Spleen (tissue), 11 donors: ENCODE data around the gene ARHGAP45. TPM values are rescaled to one million over a fixed set of nuclear protein-coding genes. Genes with fewer than 3 reads are reported as not detected.

Experiments used
- DNase-seq: peaks from one replicate; pipeline ENCODE4 v3.0.0-alpha.2; 2020
- H3K27ac ChIP-seq, 8 donors: fragments of 200-600 bp; sonication (generic) in 7 of 8; 1 replicate in 4 of 8; 2 replicates in 4 of 8; pipeline versions ENCODE4 v1.5.0 to v1.8.0; 2016 to 2021; ENCODE audit warnings: inconsistent platforms in 4 of 8, mild to moderate bottlenecking in 4 of 8, moderate library complexity in 1 of 8
- H3K27me3 ChIP-seq, 7 donors: fragments of 200-600 bp; sonication (generic) in 6 of 7; replicated peaks in 1 of 7; 1 replicate in 4 of 7; 2 replicates in 3 of 7; pipeline versions ENCODE4 v1.5.0 to v1.8.0; 2016 to 2021; ENCODE audit warnings: inconsistent platforms in 3 of 7, mild to moderate bottlenecking in 1 of 7
- H3K36me3 ChIP-seq, 6 donors: fragments of 200-600 bp; sonication (generic) in 5 of 6; 1 replicate in 4 of 6; 2 replicates in 2 of 6; pipeline versions ENCODE4 v1.5.0 to v1.8.0; 2016 to 2021; ENCODE audit warnings: inconsistent platforms in 2 of 6
- H3K4me1 ChIP-seq, 6 donors: fragments of 200-600 bp; sonication (generic) in 5 of 6; 1 replicate in 3 of 6; 2 replicates in 3 of 6; pipeline versions ENCODE4 v1.5.0 to v1.8.0; 2016 to 2021; ENCODE audit warnings: inconsistent platforms in 3 of 6
- H3K4me3 ChIP-seq, 8 donors: fragments of 200-600 bp; sonication (generic) in 7 of 8; 1 replicate in 4 of 8; 2 replicates in 4 of 8; pipeline versions ENCODE4 v1.5.0 to v1.8.0; 2016 to 2021; ENCODE audit warnings: inconsistent platforms in 4 of 8, mild to moderate bottlenecking in 4 of 8, moderate library complexity in 2 of 8
- H3K9me3 ChIP-seq, 8 donors: fragments of 200-600 bp; sonication (generic) in 7 of 8; 1 replicate in 4 of 8; 2 replicates in 4 of 8; pipeline versions ENCODE4 v1.5.0 to v1.8.0; 2016 to 2021; ENCODE audit warnings: inconsistent platforms in 4 of 8
- POLR2A ChIP-seq, 3 donors: fragments of 450-650 bp; IDR thresholded peaks; one replicate each; pipeline ENCODE4 v1.5.1; 2017; ENCODE audit warnings: antibody characterized with exemption in 3 of 3, mild to moderate bottlenecking in 1 of 3
- POLR2AphosphoS5 ChIP-seq, 3 donors: sonication (generic); formaldehyde crosslinking; IDR thresholded peaks; one replicate each; pipeline ENCODE4 v1.5.1; 2017; ENCODE audit warnings: antibody characterized with exemption in 3 of 3
- WGBS, 5 donors: extraction: QIAGEN DNeasy Blood & Tissue Kit in 3 of 5; methylation state at CpG; one replicate each; pipeline versions ENCODE4 v1.1.5 to v1.1.7; 2013 to 2018; 5-methylcytosine and 5-hydroxymethylcytosine counted together
- intact Hi-C: fragments of 100-400 bp; cut with DNase I; formaldehyde crosslinking; loops from one replicate; pipeline ENCODE4 v1.15.0; 2023; ENCODE audit warnings: low total_unique reads
- polyA plus RNA-seq, 3 donors: library from polyadenylated mRNA; stranded (reverse); fragments of 200-250 nt; gene quantifications; one replicate each; pipeline ENCODE4 v1.2.1, GENCODE V29; 2013
- total RNA-seq, 7 donors: library from RNA; depleted of rRNA in 3 of 7; stranded (reverse); fragments of >200 nt in 3 of 7; fragmentation: NEBNext Ultra II Directional in 4 of 7; extraction: Animal tissue kit (Norgen Biotek cat#: 25700) in 4 of 7; gene quantifications; one replicate each; pipeline versions ENCODE4 v1.1.0 to v1.2.1, GENCODE V29; 2016 to 2021
- TF ChIP-seq, protein P1 (sequence below), 11 experiments: fragments of 200-600 bp in 7 of 11; fragments of 450-650 bp in 4 of 11; sonication (generic) in 4 of 11; IDR thresholded peaks in 8 of 11; conservative IDR thresholded peaks in 3 of 11; 1 replicate in 7 of 11; 2 replicates in 4 of 11; pipeline versions ENCODE4 v1.4.0 to v1.8.0; 2016 to 2021; ENCODE audit warnings: antibody characterized with exemption in 11 of 11, inconsistent platforms in 4 of 11, mild to moderate bottlenecking in 1 of 11
- donor health status: healthy with polysubstance abuse.
- donor health status: DM: no; HTN: no; CAD: no; lungs with moderate emphysema.
- donor health status: DM: no; HTN: no; CAD: no.
- donor health status: Bipolar disorder and iron deficiency.
- donor health status: healthy.
- donor health status: DM: no; HTN: no; CAD: no.
- donor health status: DM: yes; HTN: yes; CAD: no.

ARHGAP45 gene
- total and polyA plus RNA-seq, 10 donors = 161 to 356 (median 245) TPM

DNA sequence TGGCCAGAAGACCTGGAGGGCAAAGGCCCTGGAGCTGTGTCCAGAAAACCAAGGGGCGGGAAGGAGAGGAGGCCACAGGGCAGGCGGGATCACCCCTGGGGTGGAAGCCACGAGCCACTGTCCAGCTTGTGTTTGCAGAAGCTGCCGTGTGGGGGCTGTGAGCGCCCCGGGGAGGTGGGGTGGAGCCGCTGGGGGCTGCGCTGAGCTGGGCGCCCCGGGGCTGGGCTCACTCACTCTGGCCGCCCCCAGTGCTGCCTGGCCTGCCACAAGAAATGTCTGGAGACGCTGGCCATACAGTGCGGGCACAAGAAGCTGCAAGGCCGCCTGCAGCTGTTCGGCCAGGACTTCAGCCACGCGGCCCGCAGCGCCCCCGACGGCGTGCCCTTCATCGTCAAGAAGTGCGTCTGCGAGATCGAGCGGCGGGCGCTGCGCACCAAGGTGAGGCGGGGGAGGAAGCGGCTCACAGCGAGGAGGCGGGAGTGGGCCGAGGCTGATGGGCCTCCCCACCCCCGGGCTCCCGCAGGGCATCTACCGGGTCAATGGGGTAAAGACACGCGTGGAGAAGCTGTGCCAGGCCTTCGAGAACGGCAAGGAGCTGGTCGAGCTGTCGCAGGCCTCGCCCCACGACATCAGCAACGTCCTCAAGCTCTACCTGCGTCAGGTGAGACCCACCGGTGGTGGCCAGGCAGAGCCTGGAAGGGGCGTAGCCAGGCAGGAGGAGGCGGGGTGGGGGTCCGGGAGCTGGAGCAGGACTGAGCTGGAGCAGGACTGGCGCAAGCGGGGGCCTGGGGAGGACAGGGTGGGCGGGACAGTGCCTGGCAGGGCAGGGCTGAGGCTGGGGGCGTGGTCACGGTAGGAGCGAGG lies 14.6 kb downstream of the ARHGAP45 start:
- intact Hi-C loops = no loop called here
- 84 to 90% (median 86%) methylated on average over 56 to 58 of the region's 58 CpGs for WGBS, 5 donors
- peaks cover 4 to 95% (median 77%) of the 10 kb centered on the region in 6 donors for H3K36me3 ChIP-seq
- no peaks in the 10 kb centered on the region for H3K27me3 ChIP-seq
- no peaks in the 10 kb centered on the region for H3K9me3 ChIP-seq
- peak overlapping the region in 5 of 8 donors; percentile 26 to 97 (median 52) for H3K27ac ChIP-seq
- H3K4me3 ChIP-seq = peak overlapping the region in 1 of 8 donors; percentile 37
- peaks cover 24 to 100% (median 83%) of the 10 kb centered on the region in 6 donors for H3K4me1 ChIP-seq
- peak; percentile 92 for DNase-seq
- TF ChIP-seq POLR2A (IDR thresholded peaks at IDR 0.05) (no peak), POLR2AphosphoS5 (IDR thresholded peaks at IDR 0.05) (peak in 2 of 3 donors; percentile 36 to 74)
- TF ChIP-seq, protein P1, sequence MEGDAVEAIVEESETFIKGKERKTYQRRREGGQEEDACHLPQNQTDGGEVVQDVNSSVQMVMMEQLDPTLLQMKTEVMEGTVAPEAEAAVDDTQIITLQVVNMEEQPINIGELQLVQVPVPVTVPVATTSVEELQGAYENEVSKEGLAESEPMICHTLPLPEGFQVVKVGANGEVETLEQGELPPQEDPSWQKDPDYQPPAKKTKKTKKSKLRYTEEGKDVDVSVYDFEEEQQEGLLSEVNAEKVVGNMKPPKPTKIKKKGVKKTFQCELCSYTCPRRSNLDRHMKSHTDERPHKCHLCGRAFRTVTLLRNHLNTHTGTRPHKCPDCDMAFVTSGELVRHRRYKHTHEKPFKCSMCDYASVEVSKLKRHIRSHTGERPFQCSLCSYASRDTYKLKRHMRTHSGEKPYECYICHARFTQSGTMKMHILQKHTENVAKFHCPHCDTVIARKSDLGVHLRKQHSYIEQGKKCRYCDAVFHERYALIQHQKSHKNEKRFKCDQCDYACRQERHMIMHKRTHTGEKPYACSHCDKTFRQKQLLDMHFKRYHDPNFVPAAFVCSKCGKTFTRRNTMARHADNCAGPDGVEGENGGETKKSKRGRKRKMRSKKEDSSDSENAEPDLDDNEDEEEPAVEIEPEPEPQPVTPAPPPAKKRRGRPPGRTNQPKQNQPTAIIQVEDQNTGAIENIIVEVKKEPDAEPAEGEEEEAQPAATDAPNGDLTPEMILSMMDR (IDR thresholded peaks at IDR 0.05 in 8 of 11, conservative IDR thresholded peaks at IDR 0.05 in 3 of 11) = no peak

DNA sequence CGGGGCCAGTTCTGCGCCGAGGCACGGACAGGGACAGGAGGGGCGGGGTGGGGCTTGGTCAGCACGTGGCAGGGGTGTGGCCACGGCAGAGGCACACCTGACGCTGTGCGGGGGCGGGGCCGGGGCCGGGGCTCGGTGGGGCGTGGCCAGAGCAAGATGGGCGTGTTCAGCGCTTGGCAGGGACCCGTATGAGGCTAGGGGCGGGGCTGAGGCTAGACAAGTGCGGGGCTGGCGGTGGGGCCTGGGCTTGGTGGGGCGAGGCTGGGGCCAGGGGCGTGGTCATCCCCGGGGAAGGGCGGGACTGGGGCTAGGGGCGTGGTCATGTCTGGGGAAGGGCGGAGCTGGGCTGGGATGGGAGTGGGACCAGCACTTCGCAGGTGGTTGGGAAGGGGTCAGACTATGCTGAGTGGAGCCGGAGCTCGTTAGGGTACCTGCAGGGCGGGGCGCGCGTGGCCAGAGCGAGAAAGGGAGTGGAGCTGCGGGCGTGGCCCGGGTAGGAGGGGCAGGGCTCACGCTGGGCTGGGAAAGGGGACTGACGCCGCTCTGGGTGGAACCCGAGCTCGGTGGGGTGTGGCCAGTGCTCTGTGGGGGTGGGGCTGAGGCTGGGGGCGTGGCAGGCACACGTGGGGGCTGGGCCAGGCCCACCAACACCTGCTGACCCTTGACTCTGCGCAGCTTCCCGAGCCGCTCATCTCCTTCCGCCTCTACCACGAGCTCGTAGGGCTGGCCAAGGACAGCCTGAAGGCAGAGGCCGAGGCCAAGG lies 15.4 kb downstream of the ARHGAP45 start:
- Histone ChIP-seq H3K36me3 (peaks cover 4 to 100% (median 84%) of the 10 kb centered on the region in 6 donors), H3K27me3 (no peaks in the 10 kb centered on the region), H3K9me3 (no peaks in the 10 kb centered on the region), H3K4me3 (peak overlapping the region in 1 of 8 donors; percentile 37), H3K27ac (peak overlapping the region in 5 of 8 donors; percentile 20 to 97 (median 52)), H3K4me1 (peaks cover 19 to 100% (median 83%) of the 10 kb centered on the region in 6 donors)
- TF ChIP-seq POLR2AphosphoS5 (IDR thresholded peaks at IDR 0.05) = peak in 1 of 3 donors; percentile 2
- TF ChIP-seq, protein P1 (IDR thresholded peaks at IDR 0.05 in 8 of 11, conservative IDR thresholded peaks at IDR 0.05 in 3 of 11) = no peak
- intact Hi-C loops = no loop called here
- WGBS, 5 donors = 34 to 67% (median 55%) methylated on average over 37 to 51 of the region's 51 CpGs
- peak; percentile 90 for DNase-seq

DNA sequence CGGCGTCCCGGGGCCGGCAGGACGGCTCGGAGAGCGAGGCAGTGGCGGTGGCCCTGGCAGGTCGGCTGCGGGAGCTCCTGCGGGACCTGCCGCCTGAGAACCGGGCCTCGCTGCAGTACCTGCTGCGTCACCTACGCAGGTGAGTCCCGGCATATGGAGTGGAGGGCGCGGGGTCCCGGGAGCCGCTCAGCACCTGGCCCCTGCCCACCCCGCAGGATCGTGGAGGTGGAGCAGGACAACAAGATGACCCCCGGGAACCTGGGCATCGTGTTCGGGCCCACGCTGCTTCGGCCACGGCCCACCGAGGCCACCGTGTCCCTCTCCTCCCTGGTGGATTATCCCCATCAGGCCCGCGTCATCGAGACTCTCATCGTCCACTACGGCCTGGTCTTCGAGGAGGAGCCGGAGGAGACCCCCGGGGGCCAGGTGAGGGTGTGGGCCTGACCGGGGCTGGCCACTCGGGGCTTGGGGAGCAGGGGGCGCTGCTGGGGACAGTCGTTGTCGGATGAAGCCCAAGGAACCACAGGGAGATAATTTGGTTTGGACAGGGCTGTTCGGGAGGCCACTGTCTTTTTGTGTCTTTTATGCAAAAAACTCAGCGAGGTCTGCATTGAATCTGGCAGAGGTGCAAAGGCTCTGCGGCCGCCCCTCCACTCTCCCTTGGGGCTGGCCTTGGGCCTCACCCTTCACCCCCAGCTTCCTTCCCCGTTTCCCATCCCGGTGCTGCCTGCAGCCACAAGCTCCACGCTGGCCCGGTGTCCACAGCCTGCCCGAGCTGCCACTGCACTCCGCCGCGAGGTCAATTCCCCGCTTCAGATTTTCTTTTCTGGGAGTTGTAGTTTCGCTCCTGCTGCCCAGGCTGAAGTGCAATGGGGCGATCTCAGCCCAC lies 16.2 kb downstream of the ARHGAP45 start:
- no peaks in the 10 kb centered on the region for H3K27me3 ChIP-seq
- peak; percentile 83 for DNase-seq
- intact Hi-C loops = no loop called here
- peaks cover 23 to 100% (median 84%) of the 10 kb centered on the region in 6 donors for H3K4me1 ChIP-seq
- TF ChIP-seq, protein P1 (IDR thresholded peaks at IDR 0.05 in 8 of 11, conservative IDR thresholded peaks at IDR 0.05 in 3 of 11) = no peak
- TF ChIP-seq POLR2A (IDR thresholded peaks at IDR 0.05) = no peak
- TF ChIP-seq POLR2AphosphoS5 (IDR thresholded peaks at IDR 0.05) = peak; percentile 49 to 78 (median 62)
- peaks cover 4 to 100% (median 85%) of the 10 kb centered on the region in 6 donors for H3K36me3 ChIP-seq
- H3K9me3 ChIP-seq = no peaks in the 10 kb centered on the region
- peak overlapping the region in 1 of 8 donors; percentile 37 for H3K4me3 ChIP-seq
- 79 to 87% (median 81%) methylated on average over 46 to 59 of the region's 59 CpGs for WGBS, 5 donors
- peak overlapping the region in 5 of 8 donors; percentile 20 to 97 (median 52) for H3K27ac ChIP-seq
